K562 (cell line): ENCODE results near the gene MCAM. TPM values are rescaled to one million over a fixed set of nuclear protein-coding genes. Genes with fewer than 3 reads are reported as not detected.

ENCODE experiments used
- ATAC-seq: fragments of 200-7000 bp; cut with Tn5 transposase; 3 replicates; pipeline ENCODE4 v1.9.1; 2020; ENCODE audit warnings: moderate library complexity
- BruUV-seq: library from RNA; stranded (reverse); fragments of 400-500 nt; replicated peaks from 2 replicates; lab custom pipeline; 2021; lab: Mats Ljungman, UMichigan
- CTCF ChIA-PET: fragments of 300-600 bp; formaldehyde crosslinking; extraction: SDS; loops from one replicate; lab custom pipeline; 2021; ENCODE audit warnings: low intra/inter-chr PET ratio; lab: Yijun Ruan, JAX
- POLR2A ChIA-PET: fragments of 300-600, 350-650 bp; sonication (Branson Sonifier 250); formaldehyde crosslinking; extraction: SDS; loops from one replicate; lab custom pipeline; 2021; ENCODE audit warnings: antibody characterized with exemption, inconsistent platforms; lab: Yijun Ruan, JAX
- DNase-seq, 4 experiments: peaks; one replicate each; pipeline versions ENCODE4 v3.0.0 to v3.0.0-alpha.2; 2011 to 2018; ENCODE audit warnings: low spot score in 3 of 4, mixed read lengths in 3 of 4; ENCODE audit errors: extremely low read depth in 1 of 4
- FAIRE-seq: peaks from 2 replicates; lab custom pipeline; 2011; peaks lifted over from hg19 to GRCh38; lab: Jason Lieb, UNC
- H2AFZ ChIP-seq: 2 replicates; pipeline ENCODE4 v1.6.0; 2011; ENCODE audit warnings: low read depth, low read length, control low read depth, inconsistent platforms
- H3K27ac ChIP-seq: fragments of 200-600 bp; 3 replicates; pipeline ENCODE4 v1.8.0; 2011; ENCODE audit warnings: low read depth, mild to moderate bottlenecking, control low read depth, inconsistent platforms, low read length, moderate library complexity, mixed read lengths; ENCODE audit errors: extremely low read depth
- H3K27me3 ChIP-seq, 2 experiments: fragments of 300-600 bp in 1 of 2; 2 replicates in 1 of 2; 3 replicates in 1 of 2; pipeline versions ENCODE4 v1.6.0 to v1.8.0; 2011; ENCODE audit warnings: inconsistent platforms in 2 of 2, low read length in 2 of 2, mild to moderate bottlenecking in 1 of 2, mixed read lengths in 1 of 2, moderate library complexity in 1 of 2; ENCODE audit not compliant: control insufficient read depth in 2 of 2, insufficient read depth in 2 of 2
- H3K36me3 ChIP-seq: fragments of 300-600 bp; 3 replicates; pipeline ENCODE4 v1.8.0; 2011; ENCODE audit warnings: mild to moderate bottlenecking, low read length, inconsistent platforms; ENCODE audit not compliant: control insufficient read depth, insufficient read depth
- H3K4me1 ChIP-seq, 2 experiments: fragments of 200-600 bp in 1 of 2; replicated peaks in 1 of 2; 2 replicates in 1 of 2; 3 replicates in 1 of 2; pipeline versions ENCODE4 v1.5.1 to v1.8.0; 2011; ENCODE audit warnings: inconsistent platforms in 2 of 2, low read length in 2 of 2, mild to moderate bottlenecking in 1 of 2, mixed read lengths in 1 of 2, moderate library complexity in 1 of 2; ENCODE audit not compliant: control insufficient read depth in 2 of 2, insufficient read depth in 2 of 2
- H3K4me2 ChIP-seq: 2 replicates; pipeline ENCODE4 v1.6.1; 2011; ENCODE audit warnings: low read length, control low read depth, inconsistent platforms, mixed read lengths; ENCODE audit not compliant: insufficient read depth
- H3K4me3 ChIP-seq: fragments of 200-600 bp; sonication (generic), shearing (Covaris generic); 2 replicates; pipeline ENCODE4 v1.5.1; 2016; ENCODE audit warnings: control low read depth, inconsistent platforms
- H3K79me2 ChIP-seq: fragments of 200-600 bp; 3 replicates; pipeline ENCODE4 v1.8.0; 2011; ENCODE audit warnings: low read length, inconsistent platforms; ENCODE audit not compliant: control insufficient read depth, insufficient read depth
- H3K9ac ChIP-seq, 2 experiments: 2 replicates each; pipeline versions ENCODE4 v1.6.0 to v1.6.1; 2011; ENCODE audit warnings: low read depth in 2 of 2, low read length in 2 of 2, control low read depth in 1 of 2, inconsistent platforms in 1 of 2, mild to moderate bottlenecking in 1 of 2, mixed read lengths in 1 of 2; ENCODE audit not compliant: insufficient read depth in 1 of 2
- H3K9me1 ChIP-seq: one replicate; pipeline ENCODE4 v1.6.0; 2011; ENCODE audit warnings: inconsistent platforms, mild to moderate bottlenecking, low read length, moderate library complexity; ENCODE audit not compliant: control insufficient read depth, insufficient read depth
- H3K9me3 ChIP-seq: replicated peaks from 2 replicates; pipeline ENCODE4 v1.5.1; 2011; ENCODE audit warnings: low read depth, low read length, inconsistent platforms; ENCODE audit not compliant: control insufficient read depth, insufficient read depth
- H4K20me1 ChIP-seq: replicated peaks from 2 replicates; pipeline ENCODE4 v1.6.1; 2011; ENCODE audit warnings: low read length, inconsistent platforms, mixed read lengths; ENCODE audit not compliant: control insufficient read depth, insufficient read depth
- ADNP ChIP-seq: fragments of 200-800 bp; sonication (Bioruptor generic); IDR thresholded peaks from 2 replicates; pipeline ENCODE4 v1.6.1; 2016; ENCODE audit warnings: missing genetic modification characterization, missing compliant biosample characterization
- HNRNPLL ChIP-seq: fragments of 200-400 bp; formaldehyde crosslinking; IDR thresholded peaks from 2 replicates; pipeline ENCODE4 v1.6.1; 2017; ENCODE audit warnings: low read length, low read depth, mild to moderate bottlenecking; ENCODE audit not compliant: poor library complexity, severe bottlenecking
- LCOR ChIP-seq: sonication (generic); formaldehyde crosslinking; IDR thresholded peaks from 2 replicates; pipeline ENCODE4 v1.8.0; 2022; ENCODE audit warnings: mild to moderate bottlenecking, missing genetic modification reagents
- NR1H2 ChIP-seq: sonication (generic); formaldehyde crosslinking; IDR thresholded peaks from 2 replicates; pipeline ENCODE4 v1.4.0; 2020; ENCODE audit warnings: mild to moderate bottlenecking, missing genetic modification reagents
- PRPF4 ChIP-seq: fragments of 200-400 bp; formaldehyde crosslinking; IDR thresholded peaks from one replicate; pipeline ENCODE4 v1.6.1; 2017; ENCODE audit warnings: low read length, low read depth, mild to moderate bottlenecking; ENCODE audit not compliant: insufficient read depth, poor library complexity, severe bottlenecking
- PURB ChIP-seq: sonication (generic); formaldehyde crosslinking; IDR thresholded peaks from 2 replicates; pipeline ENCODE4 v1.9.0; 2021; ENCODE audit warnings: low read depth, mild to moderate bottlenecking, missing genetic modification reagents
- SMARCA4 ChIP-seq: fragments of 450-650 bp; IDR thresholded peaks from 2 replicates; pipeline ENCODE4 v1.6.1; 2016
- SREBF1 ChIP-seq: fragments of 150-350 bp; IDR thresholded peaks from 2 replicates; pipeline ENCODE4 v1.6.1; 2014; ENCODE audit warnings: antibody characterized with exemption, low read depth, low read length, borderline replicate concordance
- ZC3H11A ChIP-seq: IDR thresholded peaks from 2 replicates; pipeline ENCODE4 v1.6.1; 2012; ENCODE audit warnings: low read depth, low read length, improper control_type of control experiment
- WGBS: fragments of 100-300 bp; shearing (Covaris generic); methylation state at CpG from one replicate; pipeline ENCODE4 v1.1.6; 2016; ENCODE audit warnings: low coverage, mixed read lengths; ENCODE audit not compliant: insufficient coverage; ENCODE audit errors: missing lambda C conversion rate; 5-methylcytosine and 5-hydroxymethylcytosine counted together
- in situ Hi-C: fragments of 300-500 bp; cut with MboI; formaldehyde crosslinking; loops from 4 replicates; pipeline ENCODE4 v1.15.0; 2018; ENCODE audit warnings: inconsistent platforms, mixed read lengths
- intact Hi-C: fragments of 100-400 bp; cut with micrococcal nuclease; formaldehyde crosslinking; loops from 2 replicates; pipeline ENCODE4 v1.14.2; 2022
- polyA plus RNA-seq, 8 experiments: library from polyadenylated mRNA; depleted of rRNA in 4 of 8; stranded (reverse) in 5 of 8; unstranded in 3 of 8; fragments of >200 nt; fragmentation: Nextera tagmentation in 2 of 8; fragmentation: Illumina TruSeq in 1 of 8; extraction: Ambion mirVana in 2 of 8; extraction: Trizol in 1 of 8; gene quantifications; 2 replicates each; pipeline versions ENCODE4 v1.2.1 to v1.2.3, GENCODE V29; 2011 to 2014; ENCODE audit warnings: inconsistent platforms in 1 of 8, missing spikeins in 1 of 8
- total RNA-seq, 7 experiments: library from RNA; depleted of rRNA in 6 of 7; stranded (reverse); fragments of >200 nt in 6 of 7; fragmentation: Illumina TruSeq in 2 of 7; extraction: Trizol in 2 of 7; gene quantifications; 2 replicates each; pipeline versions ENCODE4 v1.2.1 to v1.2.3, GENCODE V29; 2011 to 2021; ENCODE audit warnings: low replicate concordance in 1 of 7
- TF ChIP-seq, protein P1 (sequence below): fragments of 450-650 bp; IDR thresholded peaks from 2 replicates; pipeline ENCODE4 v1.6.1; 2017; ENCODE audit warnings: antibody characterized with exemption, mild to moderate bottlenecking
- TF ChIP-seq, protein P2 (sequence below): fragments of 450-650 bp; formaldehyde crosslinking; IDR thresholded peaks from 2 replicates; pipeline ENCODE4 v1.4.0; 2020; ENCODE audit warnings: mild to moderate bottlenecking, moderate library complexity
- TF ChIP-seq, protein P3 (sequence below): IDR thresholded peaks from 2 replicates; pipeline ENCODE4 v1.6.1; 2014; ENCODE audit warnings: antibody characterized with exemption
- TF ChIP-seq, protein P4 (sequence below): fragments of 250-450 bp; sonication (Bioruptor Pico); IDR thresholded peaks from 2 replicates; pipeline ENCODE4 v1.5.0; 2022; ENCODE audit warnings: mild to moderate bottlenecking

Gene MCAM
- total and polyA plus RNA-seq, 9 of the 15 experiments (the other 6 are each of a cell fraction or from before 2014, with no cell fraction given), result 14.7 to 118 (median 53.6) TPM

DNA sequence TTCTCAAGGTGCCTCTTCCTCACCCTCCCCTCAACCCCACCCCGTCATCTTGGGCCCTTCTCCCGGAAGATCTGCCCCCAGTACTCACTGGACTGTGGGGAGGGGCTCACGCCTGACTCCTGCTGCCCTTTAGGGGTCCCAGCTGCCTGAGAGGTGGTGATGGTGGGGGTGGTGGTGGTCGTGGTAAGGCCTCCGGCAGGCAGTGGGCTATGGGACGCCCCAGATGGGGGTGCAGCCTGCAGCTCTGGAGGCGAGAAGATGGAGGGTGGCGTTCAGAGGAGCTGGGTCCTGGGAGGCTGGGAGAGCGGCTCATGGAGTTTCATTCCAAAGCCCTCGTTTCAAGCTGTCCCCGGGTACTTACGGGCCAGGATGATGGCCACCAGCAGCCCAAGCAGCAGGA is 28.8 kb upstream of the MCAM start:
- FAIRE-seq, result no peak
- ChIA-PET POLR2A (interaction anchor here (0.6 to 1.0 kb wide), 3 partner anchors 19 to 519 kb away, joined by 3 to 5 read pairs (median 5); no protein-coding TSS in a partner anchor), CTCF (no interaction called here)
- in situ Hi-C loops (no loop called here), intact Hi-C loops (no loop called here)
- Histone ChIP-seq H2AFZ (no peak overlapping the region), H3K36me3 (no peaks in the 10 kb centered on the region), H3K79me2 (no peaks in the 10 kb centered on the region), H3K4me3 (no peak overlapping the region), H4K20me1 (no peaks in the 10 kb centered on the region; the same call in 1 of the 2 replicates), H3K9me3 (no peaks in the 10 kb centered on the region), H3K9me1 (no peaks in the 10 kb centered on the region), H3K9ac (peak overlapping the region in 1 of 2 experiments; percentile 6; a peak in 1 of 4 replicates), H3K27me3 (peaks cover 0 to 24% of the 10 kb centered on the region in 2 experiments; a peak in 3 of 5 replicates), H3K4me1 (peaks cover 0 to 20% of the 10 kb centered on the region in 2 experiments; a peak in 3 of 5 replicates), H3K27ac (no peak overlapping the region), H3K4me2 (no peak overlapping the region)
- TF ChIP-seq, protein P1, sequence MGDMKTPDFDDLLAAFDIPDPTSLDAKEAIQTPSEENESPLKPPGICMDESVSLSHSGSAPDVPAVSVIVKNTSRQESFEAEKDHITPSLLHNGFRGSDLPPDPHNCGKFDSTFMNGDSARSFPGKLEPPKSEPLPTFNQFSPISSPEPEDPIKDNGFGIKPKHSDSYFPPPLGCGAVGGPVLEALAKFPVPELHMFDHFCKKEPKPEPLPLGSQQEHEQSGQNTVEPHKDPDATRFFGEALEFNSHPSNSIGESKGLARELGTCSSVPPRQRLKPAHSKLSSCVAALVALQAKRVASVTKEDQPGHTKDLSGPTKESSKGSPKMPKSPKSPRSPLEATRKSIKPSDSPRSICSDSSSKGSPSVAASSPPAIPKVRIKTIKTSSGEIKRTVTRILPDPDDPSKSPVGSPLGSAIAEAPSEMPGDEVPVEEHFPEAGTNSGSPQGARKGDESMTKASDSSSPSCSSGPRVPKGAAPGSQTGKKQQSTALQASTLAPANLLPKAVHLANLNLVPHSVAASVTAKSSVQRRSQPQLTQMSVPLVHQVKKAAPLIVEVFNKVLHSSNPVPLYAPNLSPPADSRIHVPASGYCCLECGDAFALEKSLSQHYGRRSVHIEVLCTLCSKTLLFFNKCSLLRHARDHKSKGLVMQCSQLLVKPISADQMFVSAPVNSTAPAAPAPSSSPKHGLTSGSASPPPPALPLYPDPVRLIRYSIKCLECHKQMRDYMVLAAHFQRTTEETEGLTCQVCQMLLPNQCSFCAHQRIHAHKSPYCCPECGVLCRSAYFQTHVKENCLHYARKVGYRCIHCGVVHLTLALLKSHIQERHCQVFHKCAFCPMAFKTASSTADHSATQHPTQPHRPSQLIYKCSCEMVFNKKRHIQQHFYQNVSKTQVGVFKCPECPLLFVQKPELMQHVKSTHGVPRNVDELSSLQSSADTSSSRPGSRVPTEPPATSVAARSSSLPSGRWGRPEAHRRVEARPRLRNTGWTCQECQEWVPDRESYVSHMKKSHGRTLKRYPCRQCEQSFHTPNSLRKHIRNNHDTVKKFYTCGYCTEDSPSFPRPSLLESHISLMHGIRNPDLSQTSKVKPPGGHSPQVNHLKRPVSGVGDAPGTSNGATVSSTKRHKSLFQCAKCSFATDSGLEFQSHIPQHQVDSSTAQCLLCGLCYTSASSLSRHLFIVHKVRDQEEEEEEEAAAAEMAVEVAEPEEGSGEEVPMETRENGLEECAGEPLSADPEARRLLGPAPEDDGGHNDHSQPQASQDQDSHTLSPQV, result no peak
- TF ChIP-seq, protein P2, sequence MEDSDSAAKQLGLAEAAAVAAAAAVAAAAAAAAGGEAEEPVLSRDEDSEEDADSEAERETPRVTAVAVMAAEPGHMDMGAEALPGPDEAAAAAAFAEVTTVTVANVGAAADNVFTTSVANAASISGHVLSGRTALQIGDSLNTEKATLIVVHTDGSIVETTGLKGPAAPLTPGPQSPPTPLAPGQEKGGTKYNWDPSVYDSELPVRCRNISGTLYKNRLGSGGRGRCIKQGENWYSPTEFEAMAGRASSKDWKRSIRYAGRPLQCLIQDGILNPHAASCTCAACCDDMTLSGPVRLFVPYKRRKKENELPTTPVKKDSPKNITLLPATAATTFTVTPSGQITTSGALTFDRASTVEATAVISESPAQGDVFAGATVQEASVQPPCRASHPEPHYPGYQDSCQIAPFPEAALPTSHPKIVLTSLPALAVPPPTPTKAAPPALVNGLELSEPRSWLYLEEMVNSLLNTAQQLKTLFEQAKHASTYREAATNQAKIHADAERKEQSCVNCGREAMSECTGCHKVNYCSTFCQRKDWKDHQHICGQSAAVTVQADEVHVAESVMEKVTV (CRISPR knock-in tag), result no peak
- TF ChIP-seq, protein P3, sequence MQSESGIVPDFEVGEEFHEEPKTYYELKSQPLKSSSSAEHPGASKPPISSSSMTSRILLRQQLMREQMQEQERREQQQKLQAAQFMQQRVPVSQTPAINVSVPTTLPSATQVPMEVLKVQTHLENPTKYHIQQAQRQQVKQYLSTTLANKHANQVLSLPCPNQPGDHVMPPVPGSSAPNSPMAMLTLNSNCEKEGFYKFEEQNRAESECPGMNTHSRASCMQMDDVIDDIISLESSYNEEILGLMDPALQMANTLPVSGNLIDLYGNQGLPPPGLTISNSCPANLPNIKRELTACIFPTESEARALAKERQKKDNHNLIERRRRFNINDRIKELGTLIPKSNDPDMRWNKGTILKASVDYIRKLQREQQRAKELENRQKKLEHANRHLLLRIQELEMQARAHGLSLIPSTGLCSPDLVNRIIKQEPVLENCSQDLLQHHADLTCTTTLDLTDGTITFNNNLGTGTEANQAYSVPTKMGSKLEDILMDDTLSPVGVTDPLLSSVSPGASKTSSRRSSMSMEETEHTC, result no peak
- TF ChIP-seq PRPF4 (no peak), SREBF1 (no peak), NR1H2 (CRISPR knock-in tag) (no peak), SMARCA4 (no peak), ADNP (no peak), LCOR (no peak), HNRNPLL (no peak), ZC3H11A (no peak), PURB (no peak)
- TF ChIP-seq, protein P4, sequence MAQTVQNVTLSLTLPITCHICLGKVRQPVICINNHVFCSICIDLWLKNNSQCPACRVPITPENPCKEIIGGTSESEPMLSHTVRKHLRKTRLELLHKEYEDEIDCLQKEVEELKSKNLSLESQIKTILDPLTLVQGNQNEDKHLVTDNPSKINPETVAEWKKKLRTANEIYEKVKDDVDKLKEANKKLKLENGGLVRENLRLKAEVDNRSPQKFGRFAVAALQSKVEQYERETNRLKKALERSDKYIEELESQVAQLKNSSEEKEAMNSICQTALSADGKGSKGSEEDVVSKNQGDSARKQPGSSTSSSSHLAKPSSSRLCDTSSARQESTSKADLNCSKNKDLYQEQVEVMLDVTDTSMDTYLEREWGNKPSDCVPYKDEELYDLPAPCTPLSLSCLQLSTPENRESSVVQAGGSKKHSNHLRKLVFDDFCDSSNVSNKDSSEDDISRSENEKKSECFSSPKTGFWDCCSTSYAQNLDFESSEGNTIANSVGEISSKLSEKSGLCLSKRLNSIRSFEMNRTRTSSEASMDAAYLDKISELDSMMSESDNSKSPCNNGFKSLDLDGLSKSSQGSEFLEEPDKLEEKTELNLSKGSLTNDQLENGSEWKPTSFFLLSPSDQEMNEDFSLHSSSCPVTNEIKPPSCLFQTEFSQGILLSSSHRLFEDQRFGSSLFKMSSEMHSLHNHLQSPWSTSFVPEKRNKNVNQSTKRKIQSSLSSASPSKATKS, result no peak
- no peak for ATAC-seq
- WGBS, result 15% methylated on average over 9 of the region's 12 CpGs
- no peak for DNase-seq
- BruUV-seq, result no TSS peak
